Measurements from ENCODE around the gene LY6G6F. TPM values are rescaled to one million over a fixed set of nuclear protein-coding genes. Genes with fewer than 3 reads are reported as not detected.
"Not testable (repeated sequence)": the region's sequence is repeated elsewhere in the genome, so short reads cannot be mapped to it uniquely, and the experiment has no call there.

Gene LY6G6F
- total RNA-seq, 1 donor from 2014 or later, result not detected

DNA sequence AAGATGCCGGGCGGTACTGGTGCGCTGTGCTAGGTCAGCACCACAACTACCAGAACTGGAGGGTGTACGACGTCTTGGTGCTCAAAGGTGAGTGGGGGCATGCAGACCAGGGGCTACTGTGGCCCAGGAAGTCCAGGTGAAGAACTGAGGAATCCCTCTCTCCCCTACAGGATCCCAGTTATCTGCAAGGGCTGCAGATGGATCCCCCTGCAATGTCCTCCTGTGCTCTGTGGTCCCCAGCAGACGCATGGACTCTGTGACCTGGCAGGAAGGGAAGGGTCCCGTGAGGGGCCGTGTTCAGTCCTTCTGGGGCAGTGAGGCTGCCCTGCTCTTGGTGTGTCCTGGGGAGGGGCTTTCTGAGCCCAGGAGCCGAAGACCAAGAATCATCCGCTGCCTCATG lies 1.0 kb downstream of the LY6G6F start:
- H3K27me3 Mint-ChIP-seq, result peaks cover 7% of the 10 kb centered on the region
- H3K36me3 Mint-ChIP-seq (ENCODE audit: insufficient read depth), result no peaks in the 10 kb centered on the region
- no peaks in the 10 kb centered on the region for H3K9me3 Mint-ChIP-seq (ENCODE audit: low read depth)
- peaks cover 4% of the 10 kb centered on the region for H3K4me1 Mint-ChIP-seq (ENCODE audit: low read depth)
- H3K27ac Mint-ChIP-seq, result no peak overlapping the region
- TF ChIP-seq, protein P1, sequence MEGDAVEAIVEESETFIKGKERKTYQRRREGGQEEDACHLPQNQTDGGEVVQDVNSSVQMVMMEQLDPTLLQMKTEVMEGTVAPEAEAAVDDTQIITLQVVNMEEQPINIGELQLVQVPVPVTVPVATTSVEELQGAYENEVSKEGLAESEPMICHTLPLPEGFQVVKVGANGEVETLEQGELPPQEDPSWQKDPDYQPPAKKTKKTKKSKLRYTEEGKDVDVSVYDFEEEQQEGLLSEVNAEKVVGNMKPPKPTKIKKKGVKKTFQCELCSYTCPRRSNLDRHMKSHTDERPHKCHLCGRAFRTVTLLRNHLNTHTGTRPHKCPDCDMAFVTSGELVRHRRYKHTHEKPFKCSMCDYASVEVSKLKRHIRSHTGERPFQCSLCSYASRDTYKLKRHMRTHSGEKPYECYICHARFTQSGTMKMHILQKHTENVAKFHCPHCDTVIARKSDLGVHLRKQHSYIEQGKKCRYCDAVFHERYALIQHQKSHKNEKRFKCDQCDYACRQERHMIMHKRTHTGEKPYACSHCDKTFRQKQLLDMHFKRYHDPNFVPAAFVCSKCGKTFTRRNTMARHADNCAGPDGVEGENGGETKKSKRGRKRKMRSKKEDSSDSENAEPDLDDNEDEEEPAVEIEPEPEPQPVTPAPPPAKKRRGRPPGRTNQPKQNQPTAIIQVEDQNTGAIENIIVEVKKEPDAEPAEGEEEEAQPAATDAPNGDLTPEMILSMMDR (IDR thresholded peaks at IDR 0.05; ENCODE audit: unreplicated experiment), result no peak
- H3K4me3 Mint-ChIP-seq (ENCODE audit: low read depth), result no peak overlapping the region
- no peak for DNase-seq (ENCODE audit: low spot score, unreplicated experiment)

DNA sequence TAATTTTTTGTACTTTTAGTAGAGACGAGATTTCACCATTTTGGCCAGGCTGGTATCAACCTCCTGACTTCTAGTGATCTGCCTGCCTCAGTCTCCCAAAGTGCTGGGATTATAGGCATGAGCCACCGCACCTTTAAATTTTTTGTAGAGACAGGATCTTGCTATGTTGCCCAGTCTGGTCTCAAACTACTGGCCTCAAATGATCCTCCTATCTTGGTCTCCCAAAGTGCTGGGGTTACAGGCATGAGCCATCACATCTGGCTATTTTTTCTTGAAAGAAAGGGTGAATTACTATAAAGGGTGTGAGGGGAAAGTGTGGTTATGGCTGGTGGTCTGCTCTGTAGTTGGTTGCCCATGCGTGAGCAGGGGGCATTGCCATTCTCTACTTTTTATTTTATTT lies 1.6 kb downstream of the LY6G6F start:
- Mint-ChIP-seq H3K4me1 (ENCODE audit: low read depth) (peaks cover 7% of the 10 kb centered on the region), H3K27ac (no peak overlapping the region), H3K9me3 (ENCODE audit: low read depth) (no peaks in the 10 kb centered on the region), H3K36me3 (ENCODE audit: insufficient read depth) (no peaks in the 10 kb centered on the region), H3K4me3 (ENCODE audit: low read depth) (no peak overlapping the region), H3K27me3 (peaks cover 11% of the 10 kb centered on the region)
- no peak for DNase-seq (ENCODE audit: low spot score, unreplicated experiment)
- TF ChIP-seq, protein P1 (IDR thresholded peaks at IDR 0.05; ENCODE audit: unreplicated experiment), result no peak

DNA sequence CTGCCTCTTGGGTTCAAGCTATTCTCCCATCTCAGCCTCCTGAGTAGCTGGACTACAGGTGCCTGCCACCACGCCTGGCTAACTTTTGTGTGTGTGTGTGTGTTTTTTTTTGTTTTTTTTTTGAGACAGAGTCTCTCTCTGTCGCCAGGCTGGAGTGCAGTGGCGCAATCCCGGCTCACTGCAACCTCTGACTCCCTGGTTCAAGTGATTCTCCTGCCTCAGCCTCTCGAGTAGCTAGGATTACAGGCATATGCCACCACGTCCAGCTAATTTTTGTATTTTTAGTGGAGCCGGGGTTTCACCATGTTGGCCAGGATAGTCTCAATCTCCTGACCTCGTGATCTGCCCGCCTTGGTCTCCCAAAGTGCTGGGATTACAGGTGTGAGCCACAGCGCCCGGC lies 2.5 kb downstream of the LY6G6F start:
- DNase-seq (ENCODE audit: low spot score, unreplicated experiment); H3K4me3 Mint-ChIP-seq (ENCODE audit: low read depth); H3K9me3 Mint-ChIP-seq (ENCODE audit: low read depth); H3K27ac Mint-ChIP-seq; H3K36me3 Mint-ChIP-seq (ENCODE audit: insufficient read depth): not testable (repeated sequence)
- H3K27me3 Mint-ChIP-seq, result peaks cover 11% of the 10 kb centered on the region
- H3K4me1 Mint-ChIP-seq (ENCODE audit: low read depth), result peaks cover 12% of the 10 kb centered on the region

DNA sequence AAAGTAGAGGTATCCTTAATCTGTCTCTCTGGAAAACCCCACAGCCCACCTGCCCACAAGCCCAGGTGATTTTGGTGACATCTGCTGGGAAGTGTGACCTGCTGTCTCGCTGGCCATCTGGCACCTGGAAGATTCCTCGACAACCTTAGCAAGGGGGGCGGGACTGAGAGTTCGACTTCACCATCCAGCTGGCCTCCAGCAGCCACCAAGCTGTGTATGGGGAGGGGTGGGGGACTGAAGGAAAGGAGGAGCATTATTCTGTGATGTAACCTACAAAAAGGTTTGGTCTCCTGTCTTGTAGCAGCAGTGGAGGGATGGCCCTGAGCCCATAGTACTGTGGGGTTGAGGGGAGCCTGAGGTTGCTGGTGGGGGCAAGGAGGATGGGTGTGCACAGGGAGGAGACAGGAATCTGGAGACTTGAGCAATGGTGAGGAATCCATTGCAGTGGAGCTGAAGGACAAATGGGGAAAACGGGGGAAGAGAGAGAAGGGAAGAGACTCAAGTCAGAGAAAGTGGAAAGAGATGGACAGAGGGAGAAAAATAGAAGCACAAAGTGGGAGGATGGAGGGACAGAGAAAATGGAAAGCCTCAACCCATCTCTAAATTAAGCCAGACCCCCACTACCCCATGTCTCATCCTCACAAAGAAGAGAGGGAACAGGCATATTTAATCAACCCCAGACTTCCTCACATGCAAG lies 4.0 kb downstream of the LY6G6F start:
- Mint-ChIP-seq H3K4me1 (ENCODE audit: low read depth) (peaks cover 15% of the 10 kb centered on the region), H3K36me3 (ENCODE audit: insufficient read depth) (no peaks in the 10 kb centered on the region), H3K4me3 (ENCODE audit: low read depth) (no peak overlapping the region), H3K27me3 (peaks cover 11% of the 10 kb centered on the region), H3K27ac (no peak overlapping the region), H3K9me3 (ENCODE audit: low read depth) (no peaks in the 10 kb centered on the region)
- TF ChIP-seq, protein P1 (IDR thresholded peaks at IDR 0.05; ENCODE audit: unreplicated experiment), result no peak
- DNase-seq (ENCODE audit: low spot score, unreplicated experiment), result no peak

DNA sequence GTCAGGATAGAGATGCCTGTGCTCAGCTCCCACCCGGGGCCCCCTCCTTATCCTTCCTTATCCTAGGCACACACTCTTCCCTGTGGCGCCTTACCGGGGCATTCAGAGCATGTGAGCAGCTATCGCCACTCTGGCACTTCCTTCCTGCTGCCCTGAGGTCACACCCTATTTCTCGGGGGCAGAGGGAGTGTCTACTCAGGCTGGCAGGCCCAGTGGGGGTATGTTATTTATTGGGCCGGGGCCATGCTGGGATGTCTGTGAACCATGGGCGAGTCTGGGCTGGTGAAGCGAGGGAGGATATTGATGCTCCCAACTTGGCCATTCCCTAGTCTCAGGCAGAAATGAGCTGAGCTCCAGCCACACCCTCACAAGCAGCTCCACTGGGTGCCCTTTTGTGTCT lies 4.6 kb downstream of the LY6G6F start:
- Mint-ChIP-seq H3K27ac (no peak overlapping the region), H3K36me3 (ENCODE audit: insufficient read depth) (no peaks in the 10 kb centered on the region), H3K4me3 (ENCODE audit: low read depth) (no peak overlapping the region), H3K27me3 (peaks cover 11% of the 10 kb centered on the region), H3K9me3 (ENCODE audit: low read depth) (no peaks in the 10 kb centered on the region), H3K4me1 (ENCODE audit: low read depth) (peaks cover 15% of the 10 kb centered on the region)
- TF ChIP-seq, protein P1 (IDR thresholded peaks at IDR 0.05; ENCODE audit: unreplicated experiment), result no peak
- no peak for DNase-seq (ENCODE audit: low spot score, unreplicated experiment)

DNA sequence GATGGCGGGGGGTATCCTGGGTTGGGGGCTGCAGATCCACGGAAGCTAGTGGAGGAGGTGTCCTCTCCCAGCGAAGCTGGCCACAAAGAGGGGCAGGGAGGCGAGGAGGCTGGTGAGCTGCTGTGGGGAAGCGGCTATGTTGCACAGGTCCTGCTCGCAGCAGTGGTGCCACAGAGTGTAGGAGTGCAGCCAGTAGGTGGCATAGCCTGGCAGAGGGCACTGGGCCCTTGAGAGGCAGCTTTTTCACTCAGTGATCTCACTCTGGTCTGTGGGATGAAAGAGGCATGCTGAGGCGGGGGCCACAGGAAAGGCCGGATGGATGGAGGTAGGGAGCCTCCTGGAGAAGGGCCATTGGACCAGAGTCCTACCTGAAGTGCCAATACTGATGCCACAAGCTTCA lies 5.6 kb downstream of the LY6G6F start:
- H3K9me3 Mint-ChIP-seq (ENCODE audit: low read depth), result no peaks in the 10 kb centered on the region
- TF ChIP-seq, protein P1 (IDR thresholded peaks at IDR 0.05; ENCODE audit: unreplicated experiment), result no peak
- no peak for DNase-seq (ENCODE audit: low spot score, unreplicated experiment)
- peaks cover 11% of the 10 kb centered on the region for H3K27me3 Mint-ChIP-seq
- H3K4me3 Mint-ChIP-seq (ENCODE audit: low read depth), result no peak overlapping the region
- H3K4me1 Mint-ChIP-seq (ENCODE audit: low read depth), result peaks cover 16% of the 10 kb centered on the region
- no peak overlapping the region for H3K27ac Mint-ChIP-seq
- H3K36me3 Mint-ChIP-seq (ENCODE audit: insufficient read depth), result no peaks in the 10 kb centered on the region
